Measurements from ENCODE around the gene NQO2. TPM values are rescaled to one million over a fixed set of nuclear protein-coding genes. Genes with fewer than 3 reads are reported as not detected.
A peak's percentile ranks its signal among the peaks of the same experiment; 100 is the strongest.
"Not testable (repeated sequence)": the region's sequence is repeated elsewhere in the genome, so short reads cannot be mapped to it uniquely, and the experiment has no call there.

NQO2 gene
- total RNA-seq, 2 donors from 2014 or later = 32.7 to 47.3 TPM

GRCh38 chr6:2986722-2987221 lies 12.9 kb upstream of the NQO2 start:
- Mint-ChIP-seq H3K36me3 (ENCODE audit: insufficient read depth in 2 of 2) (no peaks in the 10 kb centered on the region), H3K4me1 (ENCODE audit: low read depth) (peaks cover 26% of the 10 kb centered on the region), H3K27me3 (ENCODE audit: low read depth) (peaks cover 8% of the 10 kb centered on the region), H3K9me3 (no peaks in the 10 kb centered on the region), H3K27ac (no peak overlapping the region), H3K4me3 (peak overlapping the region in 1 of 2 donors; percentile 86)
- no peak for ATAC-seq (replicated peaks in 1 of 2)
- DNase-seq = no peak

- no peak for ATAC-seq (replicated peaks in 1 of 2)
- Mint-ChIP-seq H3K27ac (peak overlapping the region; percentile 61), H3K4me3 (peak overlapping the region; percentile 84 to 86), H3K4me1 (ENCODE audit: low read depth) (peaks cover 26% of the 10 kb centered on the region), H3K9me3 (no peaks in the 10 kb centered on the region), H3K36me3 (ENCODE audit: insufficient read depth in 2 of 2) (no peaks in the 10 kb centered on the region), H3K27me3 (ENCODE audit: low read depth) (peaks cover 8% of the 10 kb centered on the region)
- no peak for DNase-seq
Observed at GRCh38 chr6:2988094-2988425, 11.6 kb upstream of the NQO2 start.

DNA sequence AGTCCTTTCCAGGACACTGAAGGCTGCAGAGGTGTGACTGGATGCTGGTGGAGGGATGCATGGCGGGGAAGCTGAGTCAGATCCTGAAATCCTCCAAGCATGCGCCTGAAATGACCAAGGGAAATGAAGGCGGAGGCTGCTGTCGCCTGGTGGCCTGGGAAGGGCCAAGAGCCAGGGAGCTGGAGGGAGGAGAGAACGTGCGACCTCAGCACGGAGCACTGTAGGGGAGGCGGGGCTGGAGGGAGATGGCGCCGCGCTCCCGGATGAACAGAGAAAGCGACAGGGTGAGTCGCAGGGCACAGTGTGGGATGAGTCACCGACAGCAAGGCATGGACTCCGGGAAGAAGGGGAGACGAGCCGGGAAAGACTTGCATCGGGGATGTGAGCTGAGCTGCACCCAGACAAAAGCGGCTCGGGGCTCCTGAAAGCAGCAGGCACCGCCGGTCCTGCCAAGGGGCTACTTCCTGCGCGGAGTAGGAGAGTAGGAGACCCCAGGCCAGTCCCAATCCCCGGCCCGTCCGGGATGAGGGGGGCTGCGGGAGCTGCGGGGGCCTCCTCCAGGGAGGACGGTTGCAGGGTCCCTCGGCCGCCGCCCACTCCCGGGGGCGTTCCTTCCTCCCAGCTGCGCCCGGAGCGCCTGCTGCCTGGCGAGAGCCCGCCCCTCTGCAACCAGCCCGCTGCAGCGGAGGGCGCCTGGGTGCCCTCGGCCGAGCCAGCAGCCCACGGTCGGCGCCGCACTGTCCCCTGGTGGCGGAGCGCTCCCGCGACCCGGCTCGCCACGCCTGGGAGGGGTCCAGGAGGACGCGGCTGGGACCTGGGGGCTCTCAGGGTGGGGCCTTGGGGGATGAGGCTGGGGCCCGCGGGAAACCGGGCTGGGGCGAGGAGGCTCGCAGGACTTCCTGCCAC lies 11.0 kb upstream of the NQO2 start:
- H3K4me3 Mint-ChIP-seq = peak overlapping the region; percentile 84 to 86
- no peaks in the 10 kb centered on the region for H3K9me3 Mint-ChIP-seq
- H3K4me1 Mint-ChIP-seq (ENCODE audit: low read depth) = peaks cover 26% of the 10 kb centered on the region
- peak; percentile 88 to 90 for DNase-seq
- H3K27ac Mint-ChIP-seq = peak overlapping the region; percentile 93
- no peaks in the 10 kb centered on the region for H3K36me3 Mint-ChIP-seq (ENCODE audit: insufficient read depth in 2 of 2)
- peak; percentile 86 to 89 for ATAC-seq (replicated peaks in 1 of 2)
- H3K27me3 Mint-ChIP-seq (ENCODE audit: low read depth) = peaks cover 3% of the 10 kb centered on the region

DNA sequence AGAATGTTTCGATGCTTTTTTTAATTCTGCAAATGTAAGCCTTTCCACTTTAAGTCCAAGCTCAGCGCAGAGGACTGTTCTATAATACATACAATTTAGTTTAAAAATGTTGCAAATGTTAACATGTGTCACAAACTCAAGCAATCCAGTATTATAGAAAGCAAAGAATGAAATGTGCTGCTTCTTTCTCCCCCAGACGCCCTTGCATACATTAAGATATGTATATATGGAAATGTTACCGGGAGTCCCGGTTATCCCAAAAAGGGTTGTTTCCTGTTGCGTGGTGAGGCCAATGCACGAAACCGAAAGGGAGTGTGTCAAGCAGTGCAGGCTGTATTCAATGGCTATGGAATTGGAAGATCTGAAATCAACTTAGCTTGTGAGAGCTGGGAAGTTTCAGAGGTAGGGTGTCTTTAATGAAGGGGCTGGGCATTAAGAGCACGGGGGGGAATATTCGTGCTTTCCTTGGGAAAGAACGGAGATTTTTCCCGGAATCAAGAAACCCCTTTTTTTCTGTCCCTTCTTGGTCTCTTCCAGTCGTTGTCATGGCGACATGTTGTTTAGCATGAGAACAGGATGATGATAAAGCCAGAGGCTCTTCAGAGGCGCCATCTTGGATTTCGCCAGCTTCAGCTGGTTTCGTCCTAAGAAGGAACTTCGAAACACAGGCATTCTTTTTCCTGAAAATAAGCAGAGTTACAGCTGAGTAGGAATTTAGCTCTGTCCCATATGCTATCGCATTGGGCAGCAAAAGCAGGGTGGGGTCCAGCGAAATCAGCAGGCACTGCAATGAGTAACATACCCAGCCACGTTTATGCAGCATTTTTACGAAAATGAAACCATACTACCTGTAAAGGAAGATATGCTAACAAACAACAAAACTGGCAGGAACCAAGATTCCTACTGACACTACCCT lies 10.1 kb upstream of the NQO2 start:
- no peaks in the 10 kb centered on the region for H3K36me3 Mint-ChIP-seq (ENCODE audit: insufficient read depth in 2 of 2)
- no peaks in the 10 kb centered on the region for H3K27me3 Mint-ChIP-seq (ENCODE audit: low read depth)
- peak overlapping the region; percentile 93 for H3K27ac Mint-ChIP-seq
- H3K4me1 Mint-ChIP-seq (ENCODE audit: low read depth) = peaks cover 26% of the 10 kb centered on the region
- DNase-seq = peak; percentile 73 to 87
- peak; percentile 74 to 77 for ATAC-seq (replicated peaks in 1 of 2)
- no peaks in the 10 kb centered on the region for H3K9me3 Mint-ChIP-seq
- peak overlapping the region; percentile 84 to 86 for H3K4me3 Mint-ChIP-seq

GRCh38 chr6:2990248-2990931 lies 9.3 kb upstream of the NQO2 start:
- no peaks in the 10 kb centered on the region for H3K27me3 Mint-ChIP-seq (ENCODE audit: low read depth)
- no peak for ATAC-seq (replicated peaks in 1 of 2)
- no peaks in the 10 kb centered on the region for H3K36me3 Mint-ChIP-seq (ENCODE audit: insufficient read depth in 2 of 2)
- DNase-seq = peak; percentile 11 to 30
- H3K27ac Mint-ChIP-seq = peak overlapping the region; percentile 93
- H3K9me3 Mint-ChIP-seq = no peaks in the 10 kb centered on the region
- H3K4me1 Mint-ChIP-seq (ENCODE audit: low read depth) = peaks cover 26% of the 10 kb centered on the region
- peak overlapping the region; percentile 84 to 86 for H3K4me3 Mint-ChIP-seq

DNA sequence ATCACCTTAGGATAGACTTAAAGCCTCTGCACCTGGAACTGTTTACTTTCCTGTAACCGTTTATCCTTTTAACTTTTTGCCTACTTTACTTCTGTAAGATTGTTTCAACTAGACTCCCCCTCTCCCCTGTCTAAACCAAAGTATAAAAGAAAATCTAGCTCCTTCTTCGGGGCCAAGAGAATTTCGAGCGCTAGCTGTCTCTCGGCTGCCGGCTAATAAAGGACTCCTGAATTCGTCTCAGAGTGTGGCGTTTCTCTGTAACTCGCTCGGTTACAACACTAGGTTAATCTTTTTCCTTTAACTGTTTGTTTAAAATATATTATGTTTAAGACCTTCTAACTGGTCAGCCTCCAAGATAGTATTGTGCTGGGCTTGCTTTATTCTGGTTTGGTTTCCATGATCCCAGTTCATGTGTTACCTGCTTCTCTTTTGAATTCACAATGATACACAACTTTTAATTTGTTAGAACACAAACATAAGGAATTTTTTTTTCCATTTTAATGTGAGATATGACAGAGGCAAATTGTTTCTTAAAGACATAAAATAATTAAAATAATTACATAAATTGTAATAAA lies 8.7 kb upstream of the NQO2 start:
- peak overlapping the region; percentile 84 to 86 for H3K4me3 Mint-ChIP-seq
- H3K27me3 Mint-ChIP-seq (ENCODE audit: low read depth) = no peaks in the 10 kb centered on the region
- DNase-seq (no peak), ATAC-seq (replicated peaks in 1 of 2) (no peak)
- no peaks in the 10 kb centered on the region for H3K36me3 Mint-ChIP-seq (ENCODE audit: insufficient read depth in 2 of 2)
- no peaks in the 10 kb centered on the region for H3K9me3 Mint-ChIP-seq
- peaks cover 26% of the 10 kb centered on the region for H3K4me1 Mint-ChIP-seq (ENCODE audit: low read depth)
- peak overlapping the region; percentile 93 for H3K27ac Mint-ChIP-seq

DNA sequence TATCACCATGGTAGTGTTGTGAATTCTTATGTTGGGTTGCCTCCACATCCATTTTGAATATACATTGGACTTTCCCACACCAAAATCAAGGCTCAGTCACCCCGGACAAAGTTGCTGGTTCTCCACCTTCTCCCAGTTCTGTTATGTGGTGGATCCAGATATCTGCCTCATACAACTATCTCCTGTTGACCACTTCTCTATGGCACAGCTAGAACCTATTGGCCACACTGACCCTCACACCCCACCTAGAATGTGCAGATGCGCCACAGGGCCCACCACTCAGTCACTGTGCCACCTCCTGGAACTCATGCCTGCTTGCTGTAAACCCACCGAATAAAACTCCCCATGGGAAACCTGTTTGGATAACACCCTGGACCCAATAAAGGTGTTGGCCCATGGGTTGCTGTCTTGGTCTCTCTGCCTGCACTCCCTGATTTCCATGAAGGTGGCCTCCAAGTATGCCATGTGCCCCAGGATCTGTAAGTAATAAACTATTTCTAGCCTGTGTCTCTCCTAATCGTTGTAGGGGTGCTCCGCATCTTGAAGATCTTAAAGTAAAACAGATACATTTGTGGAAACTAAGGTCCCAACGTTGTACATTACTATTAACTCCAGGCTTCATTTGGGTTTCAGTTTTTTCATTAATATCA lies 7.2 kb upstream of the NQO2 start:
- Mint-ChIP-seq H3K27ac (no peak overlapping the region), H3K4me1 (ENCODE audit: low read depth) (peaks cover 22% of the 10 kb centered on the region), H3K36me3 (ENCODE audit: insufficient read depth in 2 of 2) (no peaks in the 10 kb centered on the region), H3K9me3 (no peaks in the 10 kb centered on the region), H3K27me3 (ENCODE audit: low read depth) (no peaks in the 10 kb centered on the region), H3K4me3 (no peak overlapping the region)
- DNase-seq (no peak), ATAC-seq (replicated peaks in 1 of 2) (no peak)

DNA sequence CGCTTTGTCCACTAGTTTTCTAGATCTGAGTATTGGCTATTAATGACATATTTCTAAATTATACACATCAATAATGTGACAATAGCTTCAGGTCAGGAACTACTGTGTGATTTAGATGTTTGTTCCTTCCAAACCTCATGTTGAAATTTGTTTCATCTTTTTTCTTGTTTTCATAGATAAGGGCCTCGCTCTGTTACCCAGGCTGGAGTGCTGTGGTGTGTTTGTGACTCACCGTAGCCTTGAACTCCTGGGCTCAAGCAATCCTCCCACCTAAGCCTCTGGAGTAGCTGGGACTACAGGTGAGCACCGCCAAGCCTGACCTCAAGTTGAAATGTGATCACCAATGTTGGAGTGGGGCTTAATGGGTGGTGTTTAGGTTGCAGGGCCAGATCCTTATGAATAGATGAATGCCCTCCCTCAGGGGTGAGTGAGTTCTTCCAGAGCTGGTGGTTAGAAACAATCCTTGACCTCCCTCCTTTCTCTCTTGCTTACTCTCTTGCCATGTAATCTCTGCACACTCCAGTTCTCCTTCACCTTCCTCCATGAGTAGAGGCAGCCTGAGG lies 5.9 kb upstream of the NQO2 start:
- ATAC-seq (replicated peaks in 1 of 2) (no peak), DNase-seq (no peak)
- Mint-ChIP-seq H3K9me3 (no peaks in the 10 kb centered on the region), H3K4me1 (ENCODE audit: low read depth) (peaks cover 18% of the 10 kb centered on the region), H3K27ac (no peak overlapping the region), H3K27me3 (ENCODE audit: low read depth) (no peaks in the 10 kb centered on the region), H3K36me3 (ENCODE audit: insufficient read depth in 2 of 2) (no peaks in the 10 kb centered on the region), H3K4me3 (no peak overlapping the region)

DNA sequence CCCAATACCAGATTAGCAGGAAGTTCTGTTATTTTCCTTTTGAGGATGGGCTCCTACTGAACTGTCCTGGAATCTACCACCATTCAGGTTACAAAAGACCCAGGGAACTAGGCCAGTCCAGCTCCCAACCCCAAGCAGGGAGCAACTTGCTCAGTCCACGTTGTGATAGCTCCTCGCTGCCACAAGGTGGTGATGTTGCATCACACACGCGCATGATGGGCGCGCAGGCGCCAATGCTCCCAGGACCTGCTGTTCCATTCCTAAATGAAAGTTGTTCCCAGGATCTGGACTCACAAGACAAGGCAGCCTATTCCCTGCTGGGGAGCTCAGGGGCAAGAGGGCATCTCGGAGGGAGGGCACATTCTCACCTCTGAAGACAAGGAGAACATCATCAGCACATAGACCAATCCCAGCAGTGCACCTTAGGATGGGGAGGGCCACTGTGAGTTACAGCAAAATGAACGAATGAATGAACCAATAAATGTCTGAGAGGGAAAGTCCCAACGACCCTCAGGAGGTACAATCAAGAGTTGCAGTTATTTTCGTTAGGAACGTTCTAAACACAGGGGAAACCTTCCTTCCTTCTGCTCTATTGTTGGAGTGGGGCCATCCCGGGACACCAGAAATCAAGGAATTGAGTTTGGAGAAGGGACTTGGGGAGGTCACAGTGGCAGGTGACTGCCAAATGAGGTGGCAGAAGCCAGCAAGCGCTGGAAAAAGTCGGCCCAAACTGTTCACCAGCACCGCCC lies 1.3 kb upstream of the NQO2 start:
- Mint-ChIP-seq H3K4me1 (ENCODE audit: low read depth) (peaks cover 36% of the 10 kb centered on the region), H3K27ac (peak overlapping the region; percentile 26), H3K4me3 (peak overlapping the region; percentile 92 to 95)
- not testable (repeated sequence) for H3K9me3 Mint-ChIP-seq; H3K36me3 Mint-ChIP-seq (ENCODE audit: insufficient read depth in 2 of 2); H3K27me3 Mint-ChIP-seq (ENCODE audit: low read depth)
- ATAC-seq (replicated peaks in 1 of 2) (peak; percentile 46 to 63), DNase-seq (peak; percentile 51 to 66)

- H3K4me1 Mint-ChIP-seq (ENCODE audit: low read depth) = peaks cover 36% of the 10 kb centered on the region
- H3K36me3 Mint-ChIP-seq (ENCODE audit: insufficient read depth in 2 of 2) = peaks cover 2 to 6% of the 10 kb centered on the region in 2 donors
- H3K9me3 Mint-ChIP-seq = no peaks in the 10 kb centered on the region
- H3K27me3 Mint-ChIP-seq (ENCODE audit: low read depth) = no peaks in the 10 kb centered on the region
- peak overlapping the region; percentile 76 for H3K27ac Mint-ChIP-seq
- ATAC-seq (replicated peaks in 1 of 2) (peak; percentile 69 to 70), DNase-seq (peak in 1 of 2 donors; percentile 83)
- peak overlapping the region; percentile 92 to 95 for H3K4me3 Mint-ChIP-seq
Observed at GRCh38 chr6:2998998-2999617, 586 bp upstream of the NQO2 start.

DNA sequence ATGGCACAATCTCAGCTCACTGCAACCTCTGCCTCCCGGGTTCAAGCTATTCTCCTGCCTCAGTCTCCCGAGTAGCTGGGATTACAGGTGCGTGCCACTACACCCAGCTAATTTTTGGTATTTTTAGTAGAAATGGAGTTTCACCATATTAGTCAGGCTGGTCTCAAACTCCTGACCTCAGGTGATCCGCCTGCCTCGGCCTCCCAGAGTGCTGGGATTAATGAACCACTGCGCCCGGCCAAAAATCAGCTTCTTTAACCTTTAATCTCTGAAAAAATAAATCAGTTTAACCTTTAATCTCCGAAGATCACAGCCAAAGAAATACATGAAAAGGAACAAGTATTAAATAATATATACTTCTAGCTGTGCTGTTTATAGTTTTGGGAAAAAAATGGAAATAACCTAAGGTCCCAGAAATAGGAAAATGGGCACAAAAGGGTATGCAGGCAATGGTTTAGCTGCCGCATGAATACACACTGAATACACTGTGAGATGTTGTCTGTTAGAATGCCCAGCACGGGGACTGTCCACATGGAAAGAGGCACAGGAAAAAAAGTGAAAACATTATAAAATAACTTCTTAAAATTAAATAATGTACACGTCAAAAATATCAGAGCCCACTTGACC lies 1.6 kb downstream of the NQO2 start:
- Mint-ChIP-seq H3K27me3 (ENCODE audit: low read depth) (no peaks in the 10 kb centered on the region), H3K4me1 (ENCODE audit: low read depth) (peaks cover 36% of the 10 kb centered on the region), H3K27ac (no peak overlapping the region), H3K36me3 (ENCODE audit: insufficient read depth in 2 of 2) (peaks cover 2 to 6% of the 10 kb centered on the region in 2 donors), H3K4me3 (peak overlapping the region; percentile 93 to 97), H3K9me3 (no peaks in the 10 kb centered on the region)
- ATAC-seq (replicated peaks in 1 of 2) (no peak), DNase-seq (no peak)

All from activated T-cell treated with anti-CD3 and anti-CD28 coated beads, Interleukin-2, amount 50 U/mL, for 72 hours (primary cell).